Ishikawa (cell line): ENCODE measurements around the gene HRG.

Source experiments
- CEBPB ChIP-seq: IDR thresholded peaks from 2 replicates; pipeline ENCODE4 v1.6.1; 2012
- EP300 ChIP-seq: IDR thresholded peaks from 2 replicates; pipeline ENCODE4 v1.6.1; 2012; ENCODE audit warnings: borderline replicate concordance
- TEAD4 ChIP-seq: IDR thresholded peaks from 2 replicates; pipeline ENCODE4 v1.6.1; 2012
- TF ChIP-seq, protein P1 (sequence below): IDR thresholded peaks from 2 replicates; pipeline ENCODE4 v1.6.1; 2012

DNA sequence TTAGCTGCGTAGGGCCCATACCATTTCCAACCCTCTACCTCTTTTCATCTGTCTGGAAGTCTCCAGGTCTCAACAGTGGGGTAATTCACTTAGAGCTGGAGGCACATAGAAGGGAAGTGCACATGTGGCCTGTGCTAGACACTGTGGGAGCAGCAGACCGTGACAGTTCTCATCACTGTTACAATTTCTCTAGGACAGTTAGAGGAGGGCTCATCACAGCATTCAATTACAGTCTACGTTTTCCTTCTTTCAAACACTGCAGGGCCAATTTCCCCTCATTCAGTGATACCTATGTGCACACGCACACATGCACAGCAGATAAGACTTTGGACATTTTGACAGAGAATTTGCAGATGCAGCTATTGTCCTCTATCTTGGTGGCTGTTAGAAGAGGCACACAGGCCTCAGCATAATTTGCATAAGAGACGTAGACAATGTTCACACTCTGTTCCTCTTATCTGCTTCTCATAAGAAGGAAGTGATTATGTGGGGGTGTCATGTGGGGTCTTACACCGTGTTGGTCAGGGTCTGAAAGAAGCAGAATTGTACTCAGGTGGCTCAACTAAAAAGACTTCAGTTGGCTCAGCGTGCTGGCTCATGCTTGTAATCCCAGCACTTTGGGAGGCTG lies 12.6 kb upstream of the HRG start:
- TF ChIP-seq, protein P1, sequence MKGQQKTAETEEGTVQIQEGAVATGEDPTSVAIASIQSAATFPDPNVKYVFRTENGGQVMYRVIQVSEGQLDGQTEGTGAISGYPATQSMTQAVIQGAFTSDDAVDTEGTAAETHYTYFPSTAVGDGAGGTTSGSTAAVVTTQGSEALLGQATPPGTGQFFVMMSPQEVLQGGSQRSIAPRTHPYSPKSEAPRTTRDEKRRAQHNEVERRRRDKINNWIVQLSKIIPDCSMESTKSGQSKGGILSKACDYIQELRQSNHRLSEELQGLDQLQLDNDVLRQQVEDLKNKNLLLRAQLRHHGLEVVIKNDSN, result no peak
- no peak for TF ChIP-seq EP300
- no peak for TF ChIP-seq CEBPB
- no peak for TF ChIP-seq TEAD4
